Peyer's patch (tissue), 4 donors: ENCODE results near the gene GALNS.

ENCODE experiments used
- CTCF ChIP-seq, 6 experiments: fragments of 450-650 bp in 4 of 6; fragments of 200-600 bp in 2 of 6; sonication (generic) in 1 of 6; IDR thresholded peaks; one replicate each; pipeline ENCODE4 v1.5.1; 2017 to 2019; ENCODE audit warnings: antibody characterized with exemption in 6 of 6, mild to moderate bottlenecking in 3 of 6, moderate library complexity in 1 of 6
- POLR2A ChIP-seq, 2 donors: fragments of 450-650 bp; IDR thresholded peaks; one replicate each; pipeline ENCODE4 v1.5.1; 2017; ENCODE audit warnings: antibody characterized with exemption in 2 of 2, mild to moderate bottlenecking in 2 of 2, moderate library complexity in 2 of 2

GRCh38 chr16:88775825-88776224 is 80.9 kb downstream of the GALNS start:
- TF ChIP-seq CTCF (IDR thresholded peaks at IDR 0.05) (no peak), POLR2A (IDR thresholded peaks at IDR 0.05) (no peak)
